Stimulated activated CD4-positive, alpha-beta T cell treated with anti-CD3 and anti-CD28 coated beads, Interleukin-15, amount 100 ng/mL, for 1 hour (primary cell): ENCODE results near the gene SFSWAP.
"Not testable (repeated sequence)": the region's sequence is repeated elsewhere in the genome, so short reads cannot be mapped to it uniquely, and the experiment has no call there.

Experiments used
- DNase-seq, 2 donors: peaks; one replicate each; pipeline ENCODE4 v3.0.0-alpha.2; 2020; ENCODE audit warnings: low read depth in 1 of 2, low spot score in 1 of 2

The SFSWAP gene

DNA sequence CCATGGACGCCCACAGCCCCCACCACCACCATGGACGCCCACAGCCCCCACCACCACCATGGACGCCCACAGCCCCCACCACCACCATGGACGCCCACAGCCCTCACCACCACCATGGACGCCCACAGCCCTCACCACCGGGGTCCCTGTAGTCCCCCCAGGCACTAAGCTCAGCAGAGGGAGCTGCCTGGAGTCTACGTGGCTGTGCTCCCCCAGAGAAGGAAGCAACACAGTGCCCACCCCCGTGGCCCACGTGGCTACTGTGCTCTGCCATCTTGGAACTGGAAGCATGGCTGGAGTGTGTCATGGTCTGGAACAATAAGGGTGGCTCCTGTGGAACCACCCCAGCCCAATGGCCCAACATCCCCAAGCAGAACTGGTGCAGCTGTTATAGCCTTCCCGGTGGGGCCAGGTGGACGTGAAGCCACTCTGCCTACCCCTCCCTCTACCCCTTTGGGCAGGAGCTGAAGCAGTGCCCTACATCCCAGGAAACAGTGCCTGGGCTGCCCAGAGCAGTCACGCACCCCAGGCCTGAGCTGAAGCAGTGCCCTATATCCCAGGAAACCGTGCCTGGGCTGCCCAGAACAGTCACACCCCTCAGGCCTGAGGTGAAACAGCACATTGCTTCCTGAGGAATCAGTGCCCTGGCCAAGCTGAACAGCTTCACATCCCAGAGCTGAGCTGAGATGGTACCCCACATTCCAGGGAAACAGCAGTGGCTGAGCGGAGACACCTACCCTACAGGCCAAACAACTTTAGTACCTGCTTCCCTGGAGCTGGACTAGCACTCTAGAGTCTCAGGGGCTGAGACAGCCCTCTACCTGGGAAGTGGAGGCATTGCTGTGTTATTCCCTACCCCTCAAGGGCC, 9.0 kb upstream of the SFSWAP start:
- no peak for DNase-seq

DNA sequence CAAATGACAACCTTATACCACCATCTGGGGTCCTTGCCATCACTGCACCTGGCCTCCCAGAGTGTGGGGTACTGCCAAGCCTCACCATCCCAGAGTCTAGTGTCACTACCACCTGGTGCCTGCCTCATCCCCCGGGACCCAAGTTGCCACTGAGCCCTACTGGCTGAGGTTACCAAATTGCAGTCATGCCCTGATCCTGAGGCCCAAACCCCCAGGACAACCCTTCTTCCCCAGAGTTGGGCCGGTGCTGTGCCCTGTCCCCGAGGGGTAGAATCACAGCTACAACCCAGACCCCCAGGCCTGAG, 8.4 kb upstream of the SFSWAP start:
- DNase-seq, result no peak

DNA sequence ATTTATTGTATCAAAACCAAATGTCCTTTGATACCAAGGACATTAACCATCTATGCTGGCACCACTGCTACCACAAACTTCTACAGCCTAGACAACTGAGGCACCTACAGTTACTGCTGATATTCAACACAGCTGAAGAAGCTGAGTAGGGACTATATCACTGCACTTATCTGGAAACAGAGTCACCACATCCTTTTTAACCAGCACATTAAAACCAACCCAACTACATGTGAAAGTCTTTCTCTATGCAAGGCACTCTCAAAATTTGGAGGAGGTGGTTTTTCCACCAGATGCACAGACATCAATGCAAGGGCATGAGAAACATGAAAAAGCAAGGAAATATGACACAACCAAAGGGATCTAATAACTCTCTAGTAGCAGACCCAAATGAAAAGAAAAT, 7.7 kb upstream of the SFSWAP start:
- no peak for DNase-seq

DNA sequence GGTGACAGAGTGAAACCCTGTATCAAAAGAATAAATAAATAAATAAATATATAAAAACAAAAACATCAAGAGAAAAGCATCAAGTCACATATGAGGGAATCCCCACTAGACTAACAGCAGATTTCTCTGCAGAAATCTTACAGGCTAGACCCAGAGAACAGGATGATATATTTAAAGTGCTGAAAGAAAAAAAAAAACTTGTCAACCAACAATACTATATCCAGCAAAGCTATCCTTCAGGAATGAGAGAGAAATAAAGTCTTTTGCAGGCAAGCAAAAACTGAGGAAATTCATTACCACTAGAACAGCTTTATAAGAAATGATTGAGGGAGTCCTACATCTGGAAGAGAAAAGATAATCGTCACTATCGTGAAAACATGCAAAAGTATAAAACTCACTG, 6.4 kb upstream of the SFSWAP start:
- no peak for DNase-seq

DNA sequence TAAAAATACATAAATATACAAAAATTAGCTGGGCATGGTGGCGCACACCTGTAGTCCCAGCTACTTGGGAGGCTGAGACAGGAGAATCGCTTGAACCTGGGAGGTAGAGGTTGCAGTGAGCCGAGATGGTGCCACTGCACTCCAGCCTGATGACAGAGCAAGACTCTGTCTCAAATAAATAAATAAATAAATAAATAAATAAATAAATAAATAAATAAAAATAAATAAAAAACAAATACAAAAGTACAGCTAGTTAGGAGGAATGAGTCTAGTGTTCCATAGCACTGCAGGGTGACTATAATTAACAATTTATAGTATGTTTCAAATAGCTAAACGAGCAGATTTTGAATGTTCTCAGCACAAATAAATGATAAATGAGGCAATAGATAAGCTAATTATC, 4.2 kb upstream of the SFSWAP start:
- not testable (repeated sequence) for DNase-seq

DNA sequence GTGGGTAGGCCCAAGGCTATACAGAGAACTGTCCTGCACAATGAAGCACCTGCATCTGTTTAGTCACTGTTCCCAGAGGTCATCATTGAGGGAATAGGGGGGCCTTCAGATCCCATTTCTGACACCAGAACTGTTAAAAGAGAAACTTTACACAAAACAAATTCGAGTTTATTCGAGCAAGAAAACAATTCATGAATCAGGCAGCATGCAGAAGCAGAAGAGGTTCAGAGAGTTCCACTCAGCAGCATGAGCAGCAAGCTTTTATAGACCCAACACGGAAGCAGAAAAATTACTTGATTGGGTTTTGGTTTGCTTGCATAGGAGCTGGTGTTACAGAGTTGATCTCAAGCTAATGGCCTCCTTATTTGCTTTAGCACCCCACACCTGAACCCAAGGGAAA, 1.7 kb upstream of the SFSWAP start:
- DNase-seq, result no peak

DNA sequence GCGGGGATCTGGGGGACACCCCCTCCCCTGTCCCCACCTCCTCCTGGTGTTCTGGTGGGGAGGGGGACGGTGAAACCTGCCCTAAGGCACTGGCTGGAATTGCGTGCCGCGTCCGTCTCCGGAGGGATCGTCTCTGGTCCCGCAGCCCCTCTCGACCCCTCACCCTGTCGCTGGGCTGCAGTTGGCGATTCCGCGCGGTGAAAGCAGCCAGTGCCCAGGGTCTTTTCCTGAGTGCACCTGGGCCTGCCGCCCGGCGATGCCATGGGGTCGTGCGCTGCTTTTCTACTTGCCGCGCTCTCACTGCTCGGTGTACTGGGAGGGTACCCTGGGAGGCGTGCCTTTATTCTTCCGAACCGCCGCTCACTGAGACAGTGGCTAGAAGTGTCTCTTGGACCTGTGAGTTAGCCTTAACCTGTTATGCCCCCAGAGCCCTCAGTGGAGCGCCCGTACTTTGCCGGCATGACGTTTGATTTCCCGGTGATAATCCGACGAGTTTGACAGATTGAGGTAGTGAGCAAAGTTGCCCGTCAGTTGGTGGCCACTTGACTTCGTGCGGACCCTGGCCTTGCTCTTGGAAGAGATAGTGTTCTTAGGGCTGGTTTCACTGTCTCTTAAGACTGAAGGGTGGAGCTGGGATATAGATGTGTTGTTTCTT, 788 bp downstream of the SFSWAP start:
- no peak for DNase-seq

DNA sequence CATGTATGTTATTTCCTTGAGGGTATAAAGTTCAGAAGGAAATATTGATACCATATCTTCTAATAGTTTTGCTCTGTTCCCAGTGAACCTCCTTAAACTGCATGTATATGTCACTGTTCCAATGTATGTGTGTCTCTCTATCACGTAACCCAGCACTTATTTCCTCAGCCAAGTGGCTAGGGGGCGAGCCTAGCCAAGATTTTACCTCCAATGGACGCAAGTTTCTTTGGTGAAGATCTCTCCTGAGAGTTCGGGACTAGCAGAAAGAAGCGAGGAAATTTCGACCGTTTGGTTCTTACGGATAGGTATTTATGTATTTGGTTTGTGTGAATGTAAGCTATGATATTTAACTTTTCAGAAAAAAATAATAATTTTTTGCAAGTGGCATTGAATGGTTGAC, 2.5 kb downstream of the SFSWAP start:
- no peak for DNase-seq

DNA sequence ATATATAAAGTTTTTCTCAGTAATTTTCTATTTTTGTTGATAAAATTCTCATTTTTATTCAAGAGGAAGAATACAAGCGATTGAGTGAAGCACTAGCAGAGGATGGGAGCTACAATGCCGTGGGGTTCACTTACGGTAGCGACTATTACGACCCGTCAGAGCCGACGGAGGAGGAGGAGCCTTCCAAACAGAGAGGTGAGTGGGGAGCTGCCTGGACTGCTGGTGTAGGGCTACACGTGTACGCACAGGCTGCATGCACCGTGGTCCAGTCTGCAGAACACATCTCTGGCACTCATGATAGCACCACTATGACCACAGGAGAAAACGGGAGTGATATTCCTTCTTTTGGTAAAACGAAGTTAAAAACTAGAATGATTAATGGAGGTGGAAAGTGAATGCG, 3.9 kb downstream of the SFSWAP start:
- no peak for DNase-seq

DNA sequence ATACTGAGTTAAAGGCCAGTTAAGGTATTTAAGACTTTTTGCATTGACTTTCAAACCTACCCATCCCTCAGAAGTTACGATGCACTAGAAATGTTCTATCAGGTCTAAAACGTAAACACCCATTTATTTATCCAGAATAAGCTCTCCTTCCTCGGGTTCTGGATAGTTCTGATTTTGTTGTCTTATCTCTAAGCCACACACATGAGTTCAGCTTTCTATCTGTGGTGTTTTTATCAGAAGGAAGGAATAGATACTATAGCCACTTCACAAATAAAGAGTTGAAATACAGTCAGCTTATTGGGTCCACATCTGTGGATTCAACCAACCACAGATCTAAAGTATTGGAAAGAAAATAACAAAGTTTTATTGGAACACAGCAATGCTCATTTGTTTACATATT, 5.4 kb downstream of the SFSWAP start:
- no peak for DNase-seq

DNA sequence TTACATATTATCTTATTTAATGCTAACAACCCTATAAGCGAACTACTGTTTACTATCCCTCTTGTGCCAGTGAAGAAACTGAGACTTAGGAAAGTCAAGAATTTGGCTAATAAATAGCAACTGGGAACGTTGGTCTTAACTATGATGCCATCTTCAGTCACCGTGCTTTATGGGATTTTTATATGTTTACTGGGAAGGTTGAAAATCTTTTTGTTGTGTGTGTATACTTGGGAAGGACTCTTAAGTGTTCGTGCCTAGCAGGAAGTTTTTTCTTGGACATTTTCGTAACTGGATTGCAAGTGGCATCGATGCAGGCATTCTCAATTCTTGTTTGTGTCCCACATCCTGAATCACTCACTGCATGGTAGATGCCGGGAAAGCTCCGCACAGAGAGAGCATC, 9.4 kb downstream of the SFSWAP start:
- DNase-seq, result no peak

DNA sequence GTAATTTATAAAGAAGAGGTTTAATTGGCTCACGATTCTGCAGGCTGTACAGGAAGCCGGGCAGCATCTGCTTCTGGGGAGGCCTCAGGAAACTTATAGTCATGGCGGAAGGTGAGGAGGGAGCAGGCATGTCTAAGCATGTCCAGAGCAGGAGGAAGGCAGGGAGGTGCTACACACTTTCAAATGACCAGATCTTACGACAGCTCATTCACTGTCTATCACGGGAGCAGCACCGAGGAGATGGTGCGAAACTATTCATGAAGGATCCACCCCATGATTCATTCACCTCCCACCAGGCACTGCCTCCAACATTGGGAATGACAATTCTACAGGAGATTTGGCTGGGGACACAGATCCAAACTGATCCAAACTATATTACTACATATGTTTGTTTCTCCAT, 10.0 kb downstream of the SFSWAP start:
- DNase-seq, result no peak

DNA sequence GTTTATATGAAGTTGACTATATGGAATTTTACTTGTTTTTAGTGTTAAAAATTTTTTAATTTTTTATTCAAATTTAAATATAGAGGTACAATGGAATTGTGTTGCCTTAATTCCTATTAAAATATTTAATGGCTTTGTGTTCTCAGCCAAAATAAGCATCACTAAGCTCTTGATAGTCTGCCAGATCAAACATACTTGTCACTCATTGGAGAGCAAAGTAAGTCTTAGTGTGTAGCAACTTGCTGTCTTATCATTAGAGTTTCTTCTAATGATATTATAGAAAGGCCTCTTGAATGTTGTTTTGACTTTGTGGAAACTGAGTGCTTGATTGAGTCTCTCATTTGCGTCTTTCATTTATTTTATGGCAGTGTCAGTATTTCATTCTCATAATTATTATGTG, 10.7 kb downstream of the SFSWAP start:
- no peak for DNase-seq

DNA sequence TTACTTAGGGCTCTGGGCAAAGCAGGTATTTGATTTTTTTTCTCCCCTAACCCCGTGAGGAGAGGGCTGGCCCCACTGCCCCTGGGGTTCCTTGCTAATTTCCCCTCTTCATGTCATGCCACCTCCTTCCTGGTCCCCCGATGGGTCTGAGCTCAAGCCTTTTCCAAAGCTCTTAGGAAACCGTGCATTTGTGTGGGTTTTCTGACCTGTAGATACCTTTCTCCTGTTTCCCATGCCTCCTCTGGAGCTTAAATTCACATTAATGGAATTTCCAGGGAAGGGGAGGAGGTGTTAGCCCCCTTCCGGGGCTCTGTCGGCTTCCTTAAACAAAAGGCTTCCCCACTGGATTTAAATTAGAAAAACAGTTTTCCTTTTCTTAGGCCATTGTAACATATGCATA, 12.6 kb downstream of the SFSWAP start:
- no peak for DNase-seq

DNA sequence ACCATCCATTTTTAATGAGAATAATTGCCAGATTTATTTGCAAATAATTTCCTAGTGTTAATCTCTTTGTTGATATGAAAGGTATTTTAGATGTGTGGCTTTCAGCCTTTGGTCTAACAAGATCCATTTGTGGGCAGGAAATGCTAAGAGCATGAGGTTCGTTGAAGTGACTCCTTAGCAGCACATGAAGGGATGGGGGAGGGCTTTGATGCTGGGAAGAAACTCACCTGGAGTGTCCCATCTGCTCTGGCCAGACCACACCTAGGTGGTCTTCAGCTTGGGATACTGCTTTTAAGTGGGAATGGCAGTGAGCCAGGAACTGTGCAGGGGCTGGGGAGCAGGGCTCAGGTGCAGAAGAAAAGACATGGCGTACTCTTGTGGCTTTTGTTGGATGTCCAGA, 13.6 kb downstream of the SFSWAP start:
- DNase-seq, result no peak

DNA sequence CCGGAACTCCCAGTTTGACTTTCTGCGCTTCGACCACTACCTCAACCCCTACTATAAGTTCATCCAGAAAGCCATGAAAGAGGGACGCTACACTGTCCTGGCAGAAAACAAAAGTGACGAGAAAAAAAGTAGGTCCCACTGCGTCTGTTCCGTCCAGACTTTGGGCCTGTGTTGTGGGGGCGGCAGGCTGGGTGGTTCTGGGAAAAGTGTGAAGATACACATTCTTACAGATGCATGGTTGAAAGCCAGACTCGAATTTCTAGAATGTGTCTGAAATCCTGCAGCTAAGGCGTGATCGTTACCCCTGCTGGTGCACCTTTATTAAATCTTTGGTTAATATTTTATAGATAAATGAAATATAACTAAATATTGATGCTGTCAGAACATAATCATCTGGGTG, 14.6 kb downstream of the SFSWAP start:
- DNase-seq, result no peak

DNA sequence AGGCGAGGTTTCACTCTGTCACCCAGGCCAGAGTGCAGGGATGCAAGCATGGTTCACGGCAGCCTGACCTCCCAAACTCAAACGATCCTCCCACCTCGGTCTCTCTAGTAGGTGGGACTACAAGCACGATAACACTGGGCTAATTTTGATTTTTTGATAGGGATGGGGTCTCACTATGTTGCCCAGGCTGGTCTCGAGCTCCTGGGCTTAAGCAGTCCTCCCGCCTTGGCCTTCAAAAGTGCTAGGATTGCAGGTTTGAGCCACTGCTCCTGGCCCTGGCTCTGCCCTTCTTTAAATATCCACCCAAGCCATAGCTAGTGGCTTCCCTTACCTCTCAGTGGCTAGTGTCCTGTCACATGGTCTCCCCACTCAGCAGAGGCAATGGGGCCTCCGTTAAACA, 17.8 kb downstream of the SFSWAP start:
- DNase-seq, result no peak

DNA sequence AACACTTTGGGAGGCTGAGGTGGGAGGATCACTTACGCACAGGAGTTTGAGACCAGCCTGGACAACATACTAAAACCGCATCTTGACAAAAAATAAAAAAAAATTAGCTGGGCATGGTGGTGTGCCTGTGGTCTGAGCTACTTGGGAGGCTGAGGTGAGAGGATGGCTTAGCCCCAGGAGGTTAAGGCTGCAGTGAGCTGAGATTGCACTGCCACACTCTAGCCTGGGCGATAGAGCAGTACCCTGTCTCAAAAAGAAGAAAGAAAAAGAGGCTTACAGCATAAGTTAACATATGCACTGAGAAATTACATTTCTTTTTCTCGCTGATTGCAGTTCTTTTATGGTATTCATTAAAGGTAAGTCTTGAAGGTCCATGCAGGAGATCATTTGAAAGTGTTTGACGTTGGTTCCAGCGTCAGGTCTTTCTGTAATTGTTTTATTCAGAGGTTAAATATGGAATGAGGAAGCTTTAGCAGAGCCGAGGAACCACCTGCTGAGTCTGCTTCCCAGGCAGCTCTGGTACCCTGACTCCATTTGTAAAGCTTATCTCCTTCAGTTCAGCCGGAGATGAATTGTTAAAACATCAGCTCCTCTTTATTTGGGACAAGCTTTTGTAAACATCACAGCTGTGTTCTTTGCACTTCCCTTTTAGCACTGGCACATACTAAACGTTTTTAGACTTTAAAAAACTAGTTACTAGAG, 18.5 kb downstream of the SFSWAP start:
- DNase-seq, result no peak

DNA sequence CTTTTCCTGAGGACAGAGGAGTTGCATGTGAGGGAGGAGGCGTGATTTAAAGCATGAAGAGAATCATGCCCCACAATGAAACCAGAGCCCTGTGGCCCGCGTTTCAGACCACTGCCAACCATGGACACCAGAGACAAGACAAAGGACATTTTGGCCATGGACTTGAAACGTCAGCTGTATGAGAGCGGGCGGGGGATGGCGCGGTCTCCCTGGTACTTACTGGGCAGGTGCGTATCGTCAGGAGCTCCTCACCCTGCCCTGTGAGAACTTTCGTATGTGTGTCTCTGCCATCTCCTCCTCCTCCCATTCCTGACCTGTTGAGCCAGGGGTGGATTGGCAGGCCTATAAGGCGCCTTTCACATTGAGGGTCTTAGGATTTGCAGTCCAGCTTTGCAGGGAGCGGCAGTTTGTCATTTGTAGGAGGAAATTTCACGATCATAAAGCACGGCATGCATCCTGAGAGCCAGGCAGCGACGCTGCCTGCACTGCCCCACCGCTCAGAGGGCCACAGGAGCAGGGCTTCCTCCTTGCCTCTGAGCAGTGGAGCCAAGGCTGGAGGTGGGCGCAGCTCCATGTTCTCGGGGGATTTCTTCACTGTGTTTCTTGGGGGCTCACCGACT, 22.2 kb downstream of the SFSWAP start:
- DNase-seq, result no peak

DNA sequence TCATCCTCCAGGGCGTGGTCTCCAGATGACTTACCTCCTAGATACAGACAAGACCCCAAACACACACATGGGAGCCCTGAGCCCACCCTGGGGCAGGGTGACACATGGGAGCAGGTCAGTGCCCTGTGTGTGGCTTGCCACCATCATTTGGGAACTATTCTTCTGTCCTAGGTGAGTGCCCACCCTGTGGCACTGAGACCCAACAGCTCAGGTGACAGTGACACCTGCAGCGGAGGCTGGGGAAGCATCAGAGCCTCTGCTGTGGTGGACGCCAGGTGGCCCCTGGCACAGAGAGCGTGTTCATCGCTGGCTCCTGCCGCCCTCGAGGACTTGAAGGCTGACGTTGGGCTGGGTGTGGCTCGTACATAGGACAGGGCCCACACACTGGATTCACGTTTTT, 23.0 kb downstream of the SFSWAP start:
- no peak for DNase-seq

DNA sequence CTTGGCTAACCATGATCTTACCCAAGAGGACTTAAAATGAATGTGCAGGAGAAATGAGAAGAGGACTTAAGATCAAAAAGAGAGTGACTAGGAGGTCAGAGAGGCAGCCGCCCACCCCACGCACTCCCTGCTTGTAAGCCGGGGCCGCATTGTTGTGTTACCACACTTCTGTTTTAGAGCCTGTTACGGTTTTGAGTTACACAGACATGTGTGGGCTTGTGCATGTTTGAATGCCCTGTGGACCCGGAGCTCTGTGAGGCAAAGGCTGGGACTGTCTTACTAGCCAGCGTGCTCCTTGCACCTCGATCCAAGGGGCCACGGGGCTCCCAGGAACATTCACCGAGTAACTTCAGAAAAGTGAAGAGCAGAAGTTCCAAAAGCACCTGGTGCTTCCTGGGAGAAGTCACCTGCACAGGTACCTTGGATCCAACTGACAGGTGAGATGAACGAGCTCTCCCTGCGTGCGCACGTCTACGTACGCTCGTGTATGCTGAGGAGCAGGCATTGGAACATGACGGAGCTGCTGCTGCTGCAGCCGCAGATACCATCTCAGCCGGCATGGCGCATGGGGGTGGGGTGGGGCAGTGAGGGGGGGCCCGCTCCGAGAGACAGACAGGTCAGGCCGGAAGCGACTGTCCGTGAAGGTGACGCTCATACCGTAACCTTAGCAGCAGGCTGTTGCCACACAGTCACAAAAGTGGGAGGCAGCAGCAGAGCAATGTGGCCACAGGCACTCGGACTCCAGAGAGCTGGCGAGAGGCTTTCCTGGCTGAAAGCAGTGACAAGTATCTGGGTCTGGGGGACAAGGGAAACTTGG, 23.7 kb downstream of the SFSWAP start:
- DNase-seq, result no peak
